Nephron (organoid): ENCODE results near the gene LAP3.

ENCODE experiments used
- H3K27ac Mint-ChIP-seq, 3 experiments: 2 replicates each; pipeline ENCODE4 v1.8.0; 2020; ENCODE audit warnings: mixed read lengths in 3 of 3, mild to moderate bottlenecking in 2 of 3, moderate library complexity in 1 of 3
- H3K27me3 Mint-ChIP-seq: 2 replicates; pipeline ENCODE4 v1.8.0; 2021; ENCODE audit warnings: low read depth, mild to moderate bottlenecking, moderate library complexity, mixed read lengths
- H3K36me3 Mint-ChIP-seq: 2 replicates; pipeline ENCODE4 v1.8.0; 2020; ENCODE audit warnings: low read depth, mixed read lengths
- H3K4me1 Mint-ChIP-seq: 2 replicates; pipeline ENCODE4 v1.8.0; 2020; ENCODE audit warnings: mixed read lengths
- H3K4me3 Mint-ChIP-seq, 3 experiments: 2 replicates each; pipeline ENCODE4 v1.8.0; 2020; ENCODE audit warnings: mild to moderate bottlenecking in 3 of 3, mixed read lengths in 3 of 3, moderate library complexity in 2 of 3
- H3K9me3 Mint-ChIP-seq: 2 replicates; pipeline ENCODE4 v1.8.0; 2020; ENCODE audit warnings: mixed read lengths
- CTCF ChIP-seq, 3 experiments: fragments of 200-600 bp; sonication (generic); IDR thresholded peaks; one replicate each; pipeline ENCODE4 v1.5.0; 2021; ENCODE audit warnings: antibody characterized with exemption in 3 of 3; ENCODE audit not compliant: unreplicated experiment in 3 of 3

The LAP3 gene

GRCh38 chr4:17614416-17615299 lies 37.7 kb downstream of the LAP3 start, which contains the start of gene MED28:
TSS of gene MED28 (plus strand) at chr4:17614641. CDS start at chr4:17614655, 14 bp downstream.
- Mint-ChIP-seq H3K27me3 (no peaks in the 10 kb centered on the region), H3K4me3 (peak within 1 kb of the TSS; percentile 98 to 99 (median 98)), H3K27ac (peak within 1 kb of the TSS; percentile 92 to 95 (median 93)), H3K4me1 (peaks cover 31% of the 10 kb centered on the region), H3K9me3 (no peaks in the 10 kb centered on the region), H3K36me3 (peaks cover 18% of the 10 kb centered on the region)
- TF ChIP-seq CTCF (IDR thresholded peaks at IDR 0.05; ENCODE audit: unreplicated experiment in 3 of 3): peak in 1 of 3 experiments; percentile 26

- Mint-ChIP-seq H3K27ac (peak overlapping the region; percentile 35 to 59 (median 51)), H3K9me3 (no peaks in the 10 kb centered on the region), H3K36me3 (peaks cover 29% of the 10 kb centered on the region), H3K27me3 (no peaks in the 10 kb centered on the region), H3K4me1 (peaks cover 31% of the 10 kb centered on the region), H3K4me3 (peak overlapping the region; percentile 80 to 92 (median 85))
- TF ChIP-seq CTCF (IDR thresholded peaks at IDR 0.05; ENCODE audit: unreplicated experiment in 3 of 3): no peak
Measured at GRCh38 chr4:17616283-17616682, 39.3 kb downstream of the LAP3 start.

- no peaks in the 10 kb centered on the region for H3K27me3 Mint-ChIP-seq
- no peak overlapping the region for H3K27ac Mint-ChIP-seq
- no peaks in the 10 kb centered on the region for H3K9me3 Mint-ChIP-seq
- no peak for TF ChIP-seq CTCF (IDR thresholded peaks at IDR 0.05; ENCODE audit: unreplicated experiment in 3 of 3)
- peaks cover 52% of the 10 kb centered on the region for H3K36me3 Mint-ChIP-seq
- H3K4me1 Mint-ChIP-seq: peaks cover 29% of the 10 kb centered on the region
- H3K4me3 Mint-ChIP-seq: peak overlapping the region; percentile 25 to 46 (median 44)
Measured at GRCh38 chr4:17618926-17619325, 41.9 kb downstream of the LAP3 start.

GRCh38 chr4:17619416-17620105 lies 42.6 kb downstream of the LAP3 start:
- Mint-ChIP-seq H3K4me3 (no peak overlapping the region), H3K36me3 (peaks cover 59% of the 10 kb centered on the region), H3K4me1 (peaks cover 22% of the 10 kb centered on the region), H3K27ac (no peak overlapping the region), H3K27me3 (no peaks in the 10 kb centered on the region), H3K9me3 (no peaks in the 10 kb centered on the region)
- no peak for TF ChIP-seq CTCF (IDR thresholded peaks at IDR 0.05; ENCODE audit: unreplicated experiment in 3 of 3)

GRCh38 chr4:17623451-17624001 lies 46.5 kb downstream of the LAP3 start:
- peaks cover 4% of the 10 kb centered on the region for H3K4me1 Mint-ChIP-seq
- H3K36me3 Mint-ChIP-seq: peaks cover 82% of the 10 kb centered on the region
- no peak overlapping the region for H3K4me3 Mint-ChIP-seq
- no peaks in the 10 kb centered on the region for H3K27me3 Mint-ChIP-seq
- H3K9me3 Mint-ChIP-seq: no peaks in the 10 kb centered on the region
- TF ChIP-seq CTCF (IDR thresholded peaks at IDR 0.05; ENCODE audit: unreplicated experiment in 3 of 3): no peak
- H3K27ac Mint-ChIP-seq: no peak overlapping the region
